Measurements from ENCODE around the gene TSC22D3.
A peak's percentile ranks its signal among the peaks of the same experiment; 100 is the strongest.

Gene TSC22D3

DNA sequence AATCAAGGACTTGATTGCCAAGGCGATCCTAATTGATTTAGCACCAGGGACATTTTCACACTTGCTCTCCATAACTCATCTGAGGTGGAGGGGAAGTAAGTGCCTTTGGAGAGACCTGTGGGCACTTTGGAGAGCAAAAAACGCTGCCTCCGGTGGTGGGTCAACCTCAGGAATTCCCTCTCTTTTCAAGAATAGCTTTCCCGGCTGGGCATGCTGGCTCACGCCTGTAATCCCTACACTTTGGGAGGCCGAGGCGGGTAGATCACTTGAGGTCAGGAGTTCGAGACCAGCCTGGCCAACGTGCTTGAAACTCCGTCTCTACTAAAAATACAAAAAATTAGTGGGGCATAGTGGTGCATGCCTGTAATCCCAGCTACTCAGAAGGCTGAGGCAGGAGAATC, 98.1 kb downstream of the TSC22D3 start:
- peak overlapping the region in 1 of 2 donors; percentile 1 for H3K4me3 ChIP-seq (replicated peaks in 1 of 2; ENCODE audit: low read depth in 2 of 2, low read length in 2 of 2)
- peak; percentile 39 to 49 for DNase-seq (ENCODE audit: low read depth in 2 of 2)
- TF ChIP-seq, protein P1, sequence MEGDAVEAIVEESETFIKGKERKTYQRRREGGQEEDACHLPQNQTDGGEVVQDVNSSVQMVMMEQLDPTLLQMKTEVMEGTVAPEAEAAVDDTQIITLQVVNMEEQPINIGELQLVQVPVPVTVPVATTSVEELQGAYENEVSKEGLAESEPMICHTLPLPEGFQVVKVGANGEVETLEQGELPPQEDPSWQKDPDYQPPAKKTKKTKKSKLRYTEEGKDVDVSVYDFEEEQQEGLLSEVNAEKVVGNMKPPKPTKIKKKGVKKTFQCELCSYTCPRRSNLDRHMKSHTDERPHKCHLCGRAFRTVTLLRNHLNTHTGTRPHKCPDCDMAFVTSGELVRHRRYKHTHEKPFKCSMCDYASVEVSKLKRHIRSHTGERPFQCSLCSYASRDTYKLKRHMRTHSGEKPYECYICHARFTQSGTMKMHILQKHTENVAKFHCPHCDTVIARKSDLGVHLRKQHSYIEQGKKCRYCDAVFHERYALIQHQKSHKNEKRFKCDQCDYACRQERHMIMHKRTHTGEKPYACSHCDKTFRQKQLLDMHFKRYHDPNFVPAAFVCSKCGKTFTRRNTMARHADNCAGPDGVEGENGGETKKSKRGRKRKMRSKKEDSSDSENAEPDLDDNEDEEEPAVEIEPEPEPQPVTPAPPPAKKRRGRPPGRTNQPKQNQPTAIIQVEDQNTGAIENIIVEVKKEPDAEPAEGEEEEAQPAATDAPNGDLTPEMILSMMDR (IDR thresholded peaks at IDR 0.05; ENCODE audit: low read depth, low read length), result no peak

- TF ChIP-seq, protein P1 (IDR thresholded peaks at IDR 0.05; ENCODE audit: low read depth, low read length), result no peak
- peak; percentile 96 to 97 for DNase-seq (ENCODE audit: low read depth in 2 of 2)
- peak overlapping the region; percentile 72 for H3K4me3 ChIP-seq (replicated peaks in 1 of 2; ENCODE audit: low read depth in 2 of 2, low read length in 2 of 2)
Observed at GRCh38 chrX:107676559-107677378, 98.8 kb downstream of the TSC22D3 start.

GRCh38 chrX:107675823-107676555, 99.6 kb downstream of the TSC22D3 start:
- H3K4me3 ChIP-seq (replicated peaks in 1 of 2; ENCODE audit: low read depth in 2 of 2, low read length in 2 of 2), result peak overlapping the region; percentile 72
- DNase-seq (ENCODE audit: low read depth in 2 of 2), result peak; percentile 75 to 79
- TF ChIP-seq, protein P1 (IDR thresholded peaks at IDR 0.05; ENCODE audit: low read depth, low read length), result no peak

GRCh38 chrX:107675365-107675654, 100.3 kb downstream of the TSC22D3 start:
- no peak for DNase-seq (ENCODE audit: low read depth in 2 of 2)
- TF ChIP-seq, protein P1 (IDR thresholded peaks at IDR 0.05; ENCODE audit: low read depth, low read length), result no peak
- H3K4me3 ChIP-seq (replicated peaks in 1 of 2; ENCODE audit: low read depth in 2 of 2, low read length in 2 of 2), result peak overlapping the region; percentile 72

DNA sequence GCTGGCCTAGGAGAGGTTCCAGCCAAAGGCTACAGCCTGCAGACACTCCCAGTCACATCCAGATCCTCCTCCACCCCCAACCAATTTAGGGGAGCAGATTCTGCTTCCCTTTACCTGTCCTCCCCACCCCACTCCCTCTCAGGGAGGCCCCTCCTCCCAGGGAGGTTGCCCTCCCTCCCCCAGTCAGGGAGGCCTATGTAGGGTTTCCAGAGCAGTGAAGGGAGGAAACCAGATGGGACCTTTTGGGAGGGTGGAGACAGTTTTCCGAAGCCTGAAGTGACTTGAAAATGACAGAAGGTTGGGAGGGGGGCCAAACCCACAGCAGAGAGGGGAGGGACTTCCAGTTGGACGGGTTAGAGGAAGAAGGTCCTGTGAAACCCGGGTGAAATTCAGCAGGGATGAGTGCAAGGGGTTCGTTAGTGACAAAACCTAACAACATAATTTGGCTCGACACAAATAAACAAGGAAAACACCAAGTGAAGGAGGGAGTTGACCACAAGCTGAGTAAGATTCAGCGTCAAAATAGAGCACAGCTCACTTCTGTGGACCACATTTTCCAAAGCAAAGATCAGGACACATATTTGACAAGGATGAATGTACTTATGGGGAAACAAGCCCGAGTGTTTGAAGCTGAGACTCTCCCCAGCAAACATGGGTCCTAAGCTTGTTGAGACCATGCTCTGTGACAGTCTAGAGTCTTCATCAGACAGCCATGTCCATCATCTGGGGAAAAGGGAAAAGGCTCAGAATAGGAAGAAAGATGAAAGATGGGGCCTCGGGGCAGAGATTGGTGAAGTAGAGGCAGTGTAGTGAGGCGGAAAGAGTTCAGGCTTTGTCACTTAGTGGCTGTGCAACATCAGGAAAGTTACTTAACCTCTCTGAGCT, 100.9 kb downstream of the TSC22D3 start:
- H3K4me3 ChIP-seq (replicated peaks in 1 of 2; ENCODE audit: low read depth in 2 of 2, low read length in 2 of 2), result peak overlapping the region in 1 of 2 donors; percentile 28

More for the DNA sequence above, 100.9 kb downstream of the TSC22D3 start:
- TF ChIP-seq, protein P1 (IDR thresholded peaks at IDR 0.05; ENCODE audit: low read depth, low read length), result no peak
- DNase-seq (ENCODE audit: low read depth in 2 of 2), result peak; percentile 92 to 93
